Kidney (tissue), 14 donors: ENCODE data around the gene GALNT18. TPM values are rescaled to one million over a fixed set of nuclear protein-coding genes. Genes with fewer than 3 reads are reported as not detected.

Experiments
- DNase-seq, 5 donors: peaks; one replicate each; pipeline ENCODE4 v3.0.0-alpha.2; 2013 to 2020
- FAIRE-seq: peaks from 2 replicates; lab custom pipeline; 2012; peaks lifted over from hg19 to GRCh38; lab: Jason Lieb, UNC
- H3K27ac ChIP-seq, 2 donors: one replicate each; pipeline ENCODE4 v1.7.0; 2013; ENCODE audit warnings: low read depth in 2 of 2, low read length in 2 of 2, inconsistent platforms in 1 of 2
- H3K27me3 ChIP-seq: one replicate; pipeline ENCODE4 v1.7.1; 2013; ENCODE audit warnings: low read length, inconsistent platforms; ENCODE audit not compliant: control insufficient read depth, insufficient read depth
- H3K36me3 ChIP-seq, 3 donors: one replicate each; pipeline versions ENCODE4 v1.7.0 to v1.7.1; 2013; ENCODE audit warnings: low read length in 3 of 3, control low read depth in 1 of 3, inconsistent platforms in 1 of 3; ENCODE audit not compliant: insufficient read depth in 3 of 3, control insufficient read depth in 2 of 3
- H3K4me1 ChIP-seq, 3 donors: one replicate each; pipeline versions ENCODE4 v1.7.0 to v1.7.1; 2013; ENCODE audit warnings: low read length in 3 of 3, inconsistent platforms in 1 of 3, low read depth in 1 of 3; ENCODE audit not compliant: control insufficient read depth in 2 of 3, insufficient read depth in 2 of 3
- H3K4me3 ChIP-seq, 3 donors: one replicate each; pipeline versions ENCODE4 v1.7.0 to v1.8.1; 2013; ENCODE audit warnings: low read length in 3 of 3, control low read depth in 1 of 3, inconsistent platforms in 1 of 3
- H3K9ac ChIP-seq, 3 donors: one replicate each; pipeline versions ENCODE4 v1.7.0 to v1.7.1; 2013; ENCODE audit warnings: low read length in 3 of 3, control low read depth in 1 of 3, inconsistent platforms in 1 of 3
- H3K9me3 ChIP-seq, 3 donors: one replicate each; pipeline versions ENCODE4 v1.7.0 to v1.7.1; 2013; ENCODE audit warnings: low read length in 3 of 3, control low read depth in 1 of 3, inconsistent platforms in 1 of 3; ENCODE audit not compliant: control insufficient read depth in 2 of 3, insufficient read depth in 1 of 3
- intact Hi-C: fragments of 100-400 bp; cut with DNase I; formaldehyde crosslinking; loops from one replicate; pipeline ENCODE4 v1.11.1; 2022
- polyA plus RNA-seq: library from polyadenylated mRNA; stranded (reverse); fragments of 350-450 nt; fragmentation: Illumina TruSeq; extraction: RNeasy Lipid Tissue Mini Kit (QIAGEN cat#74804); gene quantifications from one replicate; pipeline ENCODE4 v1.2.3, GENCODE V29; 2014; ENCODE audit warnings: low read depth, low replicate concordance; ENCODE audit not compliant: insufficient read depth
- total RNA-seq: library from RNA; stranded (reverse); fragmentation: NEBNext Ultra II Directional; extraction: Animal tissue kit (Norgen Biotek cat#: 25700); gene quantifications from one replicate; pipeline ENCODE4 v1.2.1, GENCODE V29; 2021
- TF ChIP-seq, protein P1 (sequence below): IDR thresholded peaks from 3 replicates; pipeline ENCODE4 v1.5.1; 2012; ENCODE audit warnings: mild to moderate bottlenecking, moderate library complexity, borderline replicate concordance; ENCODE audit not compliant: insufficient read depth; ENCODE audit errors: extremely low read depth
- donor health status: control.
- donor health status: control.
- donor health status: control.
- donor health status: control.
- donor health status: control.
- donor health status: DM: yes; HTN: yes; CAD: no.
- donor health status: Normal renal cell carcinoma (clear cell type).

GALNT18 gene
- total and polyA plus RNA-seq, 2 donors from 2014 or later, result 27.2 to 42.1 TPM

GRCh38 chr11:11659567-11660362 is 38.0 kb upstream of the GALNT18 start:
- H3K9me3 ChIP-seq, result no peaks in the 10 kb centered on the region
- FAIRE-seq (no peak), DNase-seq (peak in 2 of 5 donors; percentile 41 to 43)
- intact Hi-C loops, result no loop called here
- TF ChIP-seq, protein P1, sequence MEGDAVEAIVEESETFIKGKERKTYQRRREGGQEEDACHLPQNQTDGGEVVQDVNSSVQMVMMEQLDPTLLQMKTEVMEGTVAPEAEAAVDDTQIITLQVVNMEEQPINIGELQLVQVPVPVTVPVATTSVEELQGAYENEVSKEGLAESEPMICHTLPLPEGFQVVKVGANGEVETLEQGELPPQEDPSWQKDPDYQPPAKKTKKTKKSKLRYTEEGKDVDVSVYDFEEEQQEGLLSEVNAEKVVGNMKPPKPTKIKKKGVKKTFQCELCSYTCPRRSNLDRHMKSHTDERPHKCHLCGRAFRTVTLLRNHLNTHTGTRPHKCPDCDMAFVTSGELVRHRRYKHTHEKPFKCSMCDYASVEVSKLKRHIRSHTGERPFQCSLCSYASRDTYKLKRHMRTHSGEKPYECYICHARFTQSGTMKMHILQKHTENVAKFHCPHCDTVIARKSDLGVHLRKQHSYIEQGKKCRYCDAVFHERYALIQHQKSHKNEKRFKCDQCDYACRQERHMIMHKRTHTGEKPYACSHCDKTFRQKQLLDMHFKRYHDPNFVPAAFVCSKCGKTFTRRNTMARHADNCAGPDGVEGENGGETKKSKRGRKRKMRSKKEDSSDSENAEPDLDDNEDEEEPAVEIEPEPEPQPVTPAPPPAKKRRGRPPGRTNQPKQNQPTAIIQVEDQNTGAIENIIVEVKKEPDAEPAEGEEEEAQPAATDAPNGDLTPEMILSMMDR, result no peak
- no peak overlapping the region for H3K9ac ChIP-seq
- H3K36me3 ChIP-seq, result no peaks in the 10 kb centered on the region
- H3K27me3 ChIP-seq, result no peaks in the 10 kb centered on the region
- H3K27ac ChIP-seq, result no peak overlapping the region
- no peak overlapping the region for H3K4me3 ChIP-seq
- H3K4me1 ChIP-seq, result no peaks in the 10 kb centered on the region

GRCh38 chr11:11657218-11657955 is 35.6 kb upstream of the GALNT18 start:
- H3K36me3 ChIP-seq, result no peaks in the 10 kb centered on the region
- H3K4me3 ChIP-seq, result no peak overlapping the region
- H3K27me3 ChIP-seq, result no peaks in the 10 kb centered on the region
- H3K27ac ChIP-seq, result no peak overlapping the region
- TF ChIP-seq, protein P1, result no peak
- no peak for DNase-seq
- no peak for FAIRE-seq
- no peak overlapping the region for H3K9ac ChIP-seq
- intact Hi-C loops, result no loop called here
- H3K9me3 ChIP-seq, result no peaks in the 10 kb centered on the region
- no peaks in the 10 kb centered on the region for H3K4me1 ChIP-seq

DNA sequence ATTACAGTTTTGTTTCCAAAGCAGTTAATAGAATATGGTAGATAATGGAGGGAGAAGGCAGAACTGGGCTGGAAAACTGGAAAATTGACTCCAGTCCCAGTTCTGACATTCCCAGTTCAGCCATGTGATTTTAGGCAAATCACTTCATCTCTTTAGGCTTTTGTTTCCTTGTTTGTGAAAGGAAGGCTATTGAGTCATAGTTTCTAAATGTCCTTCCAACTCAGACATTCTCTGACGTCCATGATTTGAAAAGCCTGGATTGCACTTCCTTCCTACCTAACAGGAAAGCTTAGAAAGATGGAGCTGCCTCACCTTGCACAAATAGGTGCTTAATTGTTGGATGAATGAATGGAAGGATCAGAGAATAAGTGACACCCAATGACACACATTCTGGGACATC is 19.8 kb upstream of the GALNT18 start:
- no peak overlapping the region for H3K27ac ChIP-seq

More for the DNA sequence above, 19.8 kb upstream of the GALNT18 start:
- intact Hi-C loops, result no loop called here
- no peak overlapping the region for H3K9ac ChIP-seq
- DNase-seq (no peak), FAIRE-seq (no peak)
- TF ChIP-seq, protein P1, result no peak
- H3K36me3 ChIP-seq, result no peaks in the 10 kb centered on the region
- H3K4me1 ChIP-seq, result no peaks in the 10 kb centered on the region
- no peak overlapping the region for H3K4me3 ChIP-seq
- no peaks in the 10 kb centered on the region for H3K9me3 ChIP-seq
- H3K27me3 ChIP-seq, result no peaks in the 10 kb centered on the region
